Stimulated activated naive B cell treated with anti-CD40 and anti-IgM and Interleukin-4, amounts not matched to agents 10 μg/mL and 1 μg/mL and 100 μg/mL, for 72 hours (primary cell): ENCODE results near the gene GPR42.

Experiments used
- ATAC-seq, 2 donors: fragments of 150-1000 bp; cut with Tn5 transposase; replicated peaks; 2 replicates each; pipeline ENCODE4 v1.10.0; 2021; ENCODE audit warnings: moderate library complexity in 1 of 2
- DNase-seq: peaks from one replicate; pipeline ENCODE4 v3.0.0; 2021
- H3K27ac Mint-ChIP-seq: one replicate; pipeline ENCODE4 v1.8.0; 2022; ENCODE audit warnings: mild to moderate bottlenecking, mixed read lengths
- H3K27me3 Mint-ChIP-seq, 2 donors: one replicate each; pipeline ENCODE4 v1.8.0; 2022; ENCODE audit warnings: mixed read lengths in 2 of 2
- H3K36me3 Mint-ChIP-seq, 2 donors: one replicate each; pipeline ENCODE4 v1.8.0; 2022; ENCODE audit warnings: mixed read lengths in 2 of 2, mild to moderate bottlenecking in 1 of 2
- H3K4me1 Mint-ChIP-seq, 2 donors: one replicate each; pipeline ENCODE4 v1.8.0; 2022; ENCODE audit warnings: mixed read lengths in 2 of 2, mild to moderate bottlenecking in 1 of 2
- H3K4me3 Mint-ChIP-seq, 2 donors: one replicate each; pipeline ENCODE4 v1.8.0; 2022; ENCODE audit warnings: mild to moderate bottlenecking in 2 of 2, mixed read lengths in 2 of 2, moderate library complexity in 1 of 2
- H3K9me3 Mint-ChIP-seq, 2 donors: one replicate each; pipeline ENCODE4 v1.8.0; 2022; ENCODE audit warnings: mixed read lengths in 2 of 2, mild to moderate bottlenecking in 1 of 2

The GPR42 gene

DNA sequence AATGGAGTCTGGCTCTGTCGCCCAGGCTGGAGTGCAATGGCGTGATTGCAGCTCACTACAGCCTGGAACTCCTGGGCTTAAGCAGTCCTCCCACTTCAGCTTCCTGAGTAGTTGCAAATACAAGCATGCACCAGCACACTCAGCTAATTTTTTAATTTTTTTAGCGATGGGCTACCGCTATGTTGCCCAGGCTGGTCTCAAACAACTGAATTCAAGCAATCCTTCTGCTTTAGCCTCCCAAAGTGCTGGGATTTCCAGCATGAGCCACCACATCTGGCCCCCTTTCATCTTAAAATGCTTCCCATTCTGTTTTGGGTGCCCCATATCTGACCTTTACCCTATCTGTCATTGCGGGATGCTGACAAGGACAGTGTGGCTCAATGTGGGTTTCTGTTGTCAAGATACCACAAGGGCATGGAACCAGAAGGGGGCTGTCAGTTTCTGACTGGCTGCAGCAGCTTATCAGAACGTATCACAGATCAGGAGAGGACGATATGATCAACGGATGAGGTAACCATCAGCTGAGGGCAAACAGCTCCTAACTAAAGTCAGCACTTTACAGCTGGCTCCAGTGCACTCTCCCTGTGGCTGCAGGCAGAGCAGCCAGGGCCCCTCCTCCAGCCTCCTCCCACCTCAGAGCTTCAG is 32.4 kb downstream of the GPR42 start:
- Mint-ChIP-seq H3K4me1 (peaks cover 14 to 40% of the 10 kb centered on the region in 2 donors), H3K9me3 (no peaks in the 10 kb centered on the region), H3K27me3 (peaks cover 10 to 21% of the 10 kb centered on the region in 2 donors), H3K4me3 (no peak overlapping the region), H3K27ac (no peak overlapping the region), H3K36me3 (no peaks in the 10 kb centered on the region)
- DNase-seq: no peak
- no peak for ATAC-seq

DNA sequence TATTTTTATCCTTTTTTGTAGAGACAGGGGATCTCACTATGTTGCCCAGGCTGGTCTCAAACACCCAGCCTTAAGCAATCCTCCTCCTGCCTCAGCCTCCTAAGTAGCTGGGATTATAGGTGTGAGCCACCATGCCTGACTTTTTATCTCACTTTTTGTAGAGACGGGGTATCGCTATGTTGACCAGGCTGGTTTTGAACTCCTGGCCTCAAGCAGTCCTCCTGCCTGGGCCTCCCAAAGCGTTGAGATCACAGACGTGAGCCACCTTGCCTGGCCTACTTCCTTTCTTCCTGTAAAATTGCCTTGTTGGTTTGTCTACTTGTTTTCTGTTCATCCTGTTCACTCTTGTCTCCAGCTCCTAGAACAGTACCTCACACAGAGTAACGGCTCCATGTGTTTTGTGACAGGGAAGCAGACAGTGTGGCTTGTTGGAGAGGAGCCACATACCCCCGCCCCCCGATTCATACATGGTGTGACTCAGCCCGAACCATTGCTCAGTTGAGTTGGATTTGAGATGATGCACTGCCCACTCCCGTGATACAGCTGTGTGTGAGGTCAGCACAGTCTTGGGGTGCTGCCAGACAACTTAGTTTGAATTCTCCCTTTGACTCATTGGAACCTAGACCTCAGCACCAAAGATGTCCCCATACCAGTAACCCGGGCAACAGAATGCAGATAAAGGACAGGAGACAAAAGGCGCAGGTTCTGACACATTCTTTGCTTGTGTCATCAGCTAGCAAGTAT is 34.2 kb downstream of the GPR42 start:
- H3K27me3 Mint-ChIP-seq: peaks cover 0 to 11% of the 10 kb centered on the region in 2 donors
- no peaks in the 10 kb centered on the region for H3K9me3 Mint-ChIP-seq
- peaks cover 21 to 48% of the 10 kb centered on the region in 2 donors for H3K4me1 Mint-ChIP-seq
- DNase-seq: peak; percentile 42
- H3K36me3 Mint-ChIP-seq: no peaks in the 10 kb centered on the region
- H3K27ac Mint-ChIP-seq: no peak overlapping the region
- H3K4me3 Mint-ChIP-seq: no peak overlapping the region
- peak; percentile 67 to 80 for ATAC-seq

DNA sequence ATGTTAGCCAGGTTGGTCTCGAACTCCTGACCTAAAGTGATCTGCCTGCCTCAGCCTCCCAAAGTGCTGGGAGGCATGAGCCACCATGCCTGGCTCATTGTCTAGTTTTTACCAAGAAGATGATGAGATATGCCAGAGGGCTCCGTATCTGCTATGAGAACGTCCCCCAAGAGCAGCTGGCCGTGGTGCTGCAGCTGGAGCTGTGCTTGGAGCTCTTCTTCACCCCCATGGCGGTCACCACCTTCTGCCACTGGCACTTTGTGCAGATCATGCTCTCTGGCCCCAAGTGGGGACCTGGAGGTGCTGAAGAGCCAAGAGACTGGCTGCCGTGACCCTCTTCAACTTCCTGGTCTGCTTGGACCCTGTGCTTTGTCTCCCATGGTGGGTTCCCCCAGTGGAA is 36.8 kb downstream of the GPR42 start:
- H3K27ac Mint-ChIP-seq: no peak overlapping the region
- DNase-seq (no peak), ATAC-seq (no peak)
- H3K27me3 Mint-ChIP-seq: peaks cover 0 to 10% of the 10 kb centered on the region in 2 donors
- H3K36me3 Mint-ChIP-seq: no peaks in the 10 kb centered on the region
- H3K4me3 Mint-ChIP-seq: no peak overlapping the region
- peaks cover 19 to 41% of the 10 kb centered on the region in 2 donors for H3K4me1 Mint-ChIP-seq
- H3K9me3 Mint-ChIP-seq: no peaks in the 10 kb centered on the region

DNA sequence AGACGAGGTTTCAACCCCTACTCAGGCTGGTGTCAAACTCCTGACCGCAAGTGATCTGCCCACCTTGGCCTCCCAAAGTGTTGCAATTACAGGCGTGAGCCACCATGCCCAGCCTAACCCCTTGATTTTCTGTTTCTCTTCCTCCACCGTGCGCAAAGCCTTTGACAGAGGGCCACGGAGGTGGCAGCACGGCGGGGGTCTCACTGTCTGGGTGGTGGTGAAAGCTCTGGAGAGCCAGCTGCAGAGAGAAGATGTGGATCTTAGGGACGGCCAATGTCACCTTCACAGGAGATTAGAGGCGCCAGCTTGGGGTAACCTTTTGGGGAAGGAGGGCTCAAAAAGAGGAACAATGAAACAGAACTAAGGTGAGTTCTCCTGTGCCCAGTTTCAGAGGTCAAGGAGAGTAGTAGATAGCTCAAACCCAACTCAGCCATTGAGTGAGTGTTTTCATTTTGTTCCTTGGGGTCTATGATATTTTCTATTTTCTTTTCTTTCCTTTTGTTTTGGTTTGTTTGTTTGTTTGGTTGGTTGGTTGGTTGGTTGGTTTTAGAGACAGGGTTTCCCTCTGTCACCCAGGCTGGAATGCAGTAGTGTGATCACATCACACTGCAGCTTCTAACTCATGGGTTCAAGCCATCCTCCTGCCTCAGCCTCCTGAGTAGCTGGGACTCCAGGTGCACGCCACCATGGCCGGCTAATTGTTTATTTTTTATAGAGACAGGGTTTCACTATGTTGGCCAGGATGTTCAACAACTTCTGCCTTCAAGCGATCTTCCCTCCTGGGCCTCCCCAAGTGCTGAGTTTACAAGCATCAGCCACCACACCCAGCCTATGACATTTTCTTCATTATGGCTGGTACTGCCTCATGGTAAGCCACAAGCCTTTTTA is 37.7 kb downstream of the GPR42 start:
- Mint-ChIP-seq H3K27me3 (peaks cover 0 to 10% of the 10 kb centered on the region in 2 donors), H3K36me3 (no peaks in the 10 kb centered on the region), H3K4me1 (peaks cover 19 to 41% of the 10 kb centered on the region in 2 donors), H3K4me3 (peak overlapping the region in 1 of 2 donors; percentile 44), H3K27ac (peak overlapping the region; percentile 11), H3K9me3 (no peaks in the 10 kb centered on the region)
- ATAC-seq (peak; percentile 92 to 96), DNase-seq (peak; percentile 32)

DNA sequence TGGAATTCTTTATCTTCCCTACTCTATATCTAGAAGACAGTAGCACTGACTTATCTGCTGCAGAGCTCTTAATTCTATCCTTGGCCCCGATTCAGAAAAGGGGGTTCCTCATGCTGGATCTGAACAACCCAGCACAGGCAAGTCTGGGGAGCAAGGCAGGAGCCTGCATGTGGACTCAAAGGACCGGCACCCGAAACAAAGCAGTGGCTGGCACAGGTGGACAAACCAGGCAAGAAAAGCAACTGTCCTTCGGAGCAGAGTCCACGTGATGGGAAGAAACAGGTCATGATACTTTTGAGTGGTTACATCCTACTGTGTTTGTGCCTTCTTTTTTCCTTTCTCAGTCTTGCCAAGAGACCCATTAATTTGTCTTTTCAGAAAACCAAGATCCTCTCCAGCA is 38.3 kb downstream of the GPR42 start:
- Mint-ChIP-seq H3K4me1 (peaks cover 19 to 38% of the 10 kb centered on the region in 2 donors), H3K9me3 (no peaks in the 10 kb centered on the region), H3K36me3 (no peaks in the 10 kb centered on the region), H3K4me3 (no peak overlapping the region), H3K27me3 (peaks cover 0 to 13% of the 10 kb centered on the region in 2 donors), H3K27ac (no peak overlapping the region)
- no peak for DNase-seq
- ATAC-seq: no peak

DNA sequence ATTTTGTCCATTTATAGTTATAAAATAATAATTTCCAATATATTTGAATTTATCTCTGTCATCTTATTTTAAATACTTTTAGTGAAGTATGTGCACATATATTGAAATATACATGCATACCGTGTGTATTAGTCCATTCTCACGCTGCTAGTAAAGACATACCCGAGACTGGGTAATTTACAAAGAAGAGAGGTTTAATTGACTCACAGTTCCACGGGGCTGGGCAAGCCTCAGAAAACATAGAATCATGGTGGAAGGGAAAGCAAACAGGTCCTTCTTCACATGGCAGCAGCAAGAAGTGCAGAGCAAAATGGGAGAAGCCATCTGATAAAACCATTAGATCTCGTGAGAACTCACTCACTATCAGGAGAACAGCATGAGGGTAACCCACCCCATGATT is 39.6 kb downstream of the GPR42 start:
- Mint-ChIP-seq H3K4me3 (no peak overlapping the region), H3K9me3 (no peaks in the 10 kb centered on the region), H3K27me3 (peaks cover 3 to 18% of the 10 kb centered on the region in 2 donors), H3K4me1 (peaks cover 14 to 26% of the 10 kb centered on the region in 2 donors), H3K36me3 (no peaks in the 10 kb centered on the region), H3K27ac (no peak overlapping the region)
- DNase-seq (no peak), ATAC-seq (no peak)

DNA sequence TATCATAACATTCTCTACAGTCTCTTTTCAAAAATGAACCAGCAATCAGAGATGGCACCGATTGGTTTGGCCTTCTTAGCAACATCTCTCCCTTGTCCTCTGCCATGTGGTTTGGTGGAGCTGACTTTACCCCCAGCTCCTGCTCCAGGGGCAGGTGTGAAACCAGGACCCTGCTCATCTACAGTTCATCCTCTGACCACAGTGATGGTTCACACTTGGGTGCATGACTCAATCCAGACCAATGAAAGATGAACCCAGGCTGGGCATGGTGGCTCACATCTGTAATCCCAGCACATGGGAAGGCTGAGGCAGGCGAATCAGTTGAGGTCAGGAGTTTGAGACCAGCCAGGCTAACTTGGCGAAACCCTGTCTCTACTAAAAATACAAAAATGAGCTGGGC is 43.6 kb downstream of the GPR42 start:
- Mint-ChIP-seq H3K9me3 (no peaks in the 10 kb centered on the region), H3K27ac (peak overlapping the region; percentile 54), H3K27me3 (peaks cover 25 to 37% of the 10 kb centered on the region in 2 donors), H3K4me1 (peaks cover 14 to 18% of the 10 kb centered on the region in 2 donors), H3K36me3 (no peaks in the 10 kb centered on the region), H3K4me3 (no peak overlapping the region)
- ATAC-seq (no peak), DNase-seq (no peak)

DNA sequence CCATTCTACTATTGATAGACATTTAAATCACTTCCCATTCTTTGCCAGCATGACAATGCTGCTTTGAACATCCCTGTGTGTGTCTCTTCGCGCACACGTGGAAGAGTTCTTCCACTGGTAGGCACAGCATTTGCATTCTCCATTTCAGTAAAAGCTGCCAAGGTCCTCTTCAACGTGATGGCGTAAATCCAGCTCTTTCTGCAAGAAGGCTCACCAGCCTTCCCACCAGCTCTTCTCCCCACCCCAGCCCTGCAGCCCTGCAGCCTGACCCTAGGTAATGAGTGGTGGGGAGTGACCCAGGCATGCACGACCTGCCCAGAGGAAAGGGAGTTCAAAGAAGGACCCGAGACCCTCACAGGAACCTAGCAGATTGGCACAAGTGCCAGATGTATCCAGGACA is 45.5 kb downstream of the GPR42 start:
- no peak for ATAC-seq
- Mint-ChIP-seq H3K9me3 (no peaks in the 10 kb centered on the region), H3K27me3 (peaks cover 29 to 36% of the 10 kb centered on the region in 2 donors), H3K4me3 (no peak overlapping the region), H3K27ac (no peak overlapping the region), H3K36me3 (no peaks in the 10 kb centered on the region), H3K4me1 (peaks cover 19 to 22% of the 10 kb centered on the region in 2 donors)
- no peak for DNase-seq

DNA sequence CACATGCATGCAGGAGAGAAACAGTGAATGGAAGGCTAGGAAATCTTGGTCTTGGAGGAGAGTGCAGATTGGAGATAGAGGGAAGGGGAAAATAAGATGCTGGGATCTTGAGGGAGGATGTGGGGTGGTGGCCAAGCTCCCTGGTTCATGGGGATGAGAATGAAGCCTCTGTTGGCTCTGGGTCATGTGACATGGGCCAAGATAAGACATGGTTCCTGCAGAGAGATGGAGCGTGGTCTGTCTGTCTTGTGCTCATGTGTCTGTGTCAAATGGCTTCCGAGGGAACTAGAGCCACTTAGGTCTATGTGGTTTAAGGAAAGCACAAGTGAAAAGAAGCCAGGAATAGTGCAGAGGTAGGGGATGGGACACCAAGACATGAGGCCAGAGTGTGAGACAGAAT is 46.4 kb downstream of the GPR42 start:
- Mint-ChIP-seq H3K4me3 (no peak overlapping the region), H3K36me3 (no peaks in the 10 kb centered on the region), H3K27ac (no peak overlapping the region), H3K4me1 (peaks cover 19 to 23% of the 10 kb centered on the region in 2 donors), H3K27me3 (peaks cover 29 to 32% of the 10 kb centered on the region in 2 donors), H3K9me3 (no peaks in the 10 kb centered on the region)
- DNase-seq: no peak
- ATAC-seq: no peak

DNA sequence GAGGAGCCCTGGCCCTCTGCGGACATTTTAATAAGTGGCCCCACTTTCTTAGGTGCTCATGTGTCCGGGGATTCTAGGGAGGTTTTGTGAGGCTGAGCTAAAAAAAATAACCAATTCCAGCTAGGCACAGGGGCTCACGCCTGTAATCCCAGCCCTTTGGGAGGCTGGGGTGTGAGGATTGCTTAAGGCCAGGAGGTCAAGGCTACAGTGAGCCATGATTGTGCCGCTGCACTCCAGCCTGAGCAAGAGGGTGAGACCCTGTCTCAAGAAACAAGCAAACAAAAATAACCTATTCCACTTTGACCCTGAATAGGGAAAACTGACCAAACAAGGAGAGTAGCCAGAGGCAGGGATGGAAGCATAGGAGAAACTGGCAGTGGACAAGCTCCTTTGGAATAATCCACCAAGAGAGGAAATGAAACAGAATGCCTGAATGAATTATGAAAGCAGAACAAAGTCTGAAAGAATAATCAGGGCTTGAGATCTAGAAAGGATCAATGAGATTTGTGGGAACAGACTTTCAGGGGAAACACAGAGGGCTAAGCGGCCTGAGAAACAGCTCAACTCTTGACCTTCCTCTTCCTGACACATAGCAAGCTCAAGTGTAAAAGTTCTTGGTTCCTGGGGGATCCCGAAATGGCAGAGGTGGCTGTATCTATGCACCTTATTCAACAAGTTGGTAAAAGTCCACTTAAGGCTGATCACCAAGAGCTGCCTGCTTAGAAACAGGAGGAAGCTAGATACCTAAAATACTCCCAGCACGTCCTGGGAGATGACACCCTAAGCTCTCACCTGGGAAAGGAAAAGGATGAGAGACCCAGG is 47.1 kb downstream of the GPR42 start:
- Mint-ChIP-seq H3K27ac (no peak overlapping the region), H3K4me3 (no peak overlapping the region), H3K27me3 (peaks cover 29 to 32% of the 10 kb centered on the region in 2 donors)

DNA sequence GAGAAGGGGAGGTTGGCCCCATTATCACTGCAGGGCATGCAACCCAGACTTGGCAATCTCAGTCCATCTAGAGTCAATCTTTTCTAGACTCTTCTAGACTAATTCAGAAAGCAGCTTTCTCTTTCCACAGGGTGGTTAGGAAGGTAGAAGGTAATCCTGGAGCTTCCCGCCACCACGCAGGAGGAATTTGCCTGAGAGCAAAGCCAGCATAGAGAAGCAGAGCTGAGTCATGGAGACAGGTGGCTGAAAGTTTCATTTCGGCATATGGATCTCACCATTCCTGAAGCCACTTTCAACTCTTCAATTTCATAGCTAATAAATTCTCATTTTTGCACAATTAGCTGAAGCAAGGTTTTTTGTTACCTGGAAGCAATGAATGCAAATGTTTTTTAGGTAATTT is 48.2 kb downstream of the GPR42 start:
- H3K36me3 Mint-ChIP-seq: no peaks in the 10 kb centered on the region
- no peak overlapping the region for H3K4me3 Mint-ChIP-seq
- ATAC-seq (no peak), DNase-seq (no peak)
- H3K27me3 Mint-ChIP-seq: peaks cover 31% of the 10 kb centered on the region in 2 donors
- H3K9me3 Mint-ChIP-seq: no peaks in the 10 kb centered on the region
- H3K4me1 Mint-ChIP-seq: peaks cover 19 to 23% of the 10 kb centered on the region in 2 donors
- no peak overlapping the region for H3K27ac Mint-ChIP-seq

More for the DNA sequence above, 47.1 kb downstream of the GPR42 start:
- no peak for DNase-seq
- Mint-ChIP-seq H3K36me3 (no peaks in the 10 kb centered on the region), H3K9me3 (no peaks in the 10 kb centered on the region), H3K4me1 (peaks cover 19 to 23% of the 10 kb centered on the region in 2 donors)
- peak; percentile 34 to 41 for ATAC-seq

DNA sequence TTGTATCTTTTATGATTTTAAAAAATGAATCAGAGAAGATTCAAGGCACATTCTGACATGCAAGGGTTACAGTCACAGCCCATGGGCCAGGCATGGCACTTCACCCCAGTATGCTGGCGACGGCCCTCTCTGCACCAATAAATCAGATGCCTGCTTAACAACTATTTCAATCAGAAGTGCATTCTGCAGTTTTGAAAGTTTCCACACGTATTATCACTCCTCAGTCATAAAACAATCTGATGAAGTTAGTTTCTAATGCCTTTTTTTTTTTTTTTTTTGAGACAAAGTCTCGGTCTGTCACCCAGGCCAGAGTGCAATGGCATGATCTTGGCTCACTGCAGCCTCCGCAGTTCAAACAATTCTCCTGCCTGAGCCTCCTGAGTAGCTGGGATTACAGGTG is 48.9 kb downstream of the GPR42 start:
- ATAC-seq (no peak), DNase-seq (no peak)
- Mint-ChIP-seq H3K4me1 (peaks cover 19 to 23% of the 10 kb centered on the region in 2 donors), H3K27ac (no peak overlapping the region), H3K9me3 (no peaks in the 10 kb centered on the region), H3K36me3 (no peaks in the 10 kb centered on the region), H3K4me3 (no peak overlapping the region), H3K27me3 (peaks cover 29 to 31% of the 10 kb centered on the region in 2 donors)

DNA sequence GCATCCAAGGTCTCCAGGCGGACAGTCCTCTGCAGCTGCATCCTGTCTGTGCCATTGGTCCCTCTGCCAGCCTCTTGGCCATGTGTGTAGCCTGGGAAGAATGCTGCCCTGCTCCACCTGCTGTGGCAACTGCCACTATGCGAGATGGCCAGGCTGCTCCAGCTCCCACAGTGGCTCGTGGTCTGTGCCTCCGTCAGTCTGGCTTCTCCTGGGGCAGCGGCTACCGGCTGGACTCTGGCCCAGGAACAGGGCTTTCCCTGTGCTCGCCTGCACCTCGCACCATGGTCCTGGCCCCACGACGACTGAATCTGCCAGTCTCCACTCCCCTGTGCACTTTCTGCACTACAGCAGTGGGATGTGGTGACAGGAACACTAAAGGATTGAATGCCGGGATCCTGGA is 50.5 kb downstream of the GPR42 start:
- ATAC-seq (no peak), DNase-seq (no peak)
- Mint-ChIP-seq H3K27ac (no peak overlapping the region), H3K4me3 (no peak overlapping the region), H3K27me3 (peaks cover 25 to 27% of the 10 kb centered on the region in 2 donors), H3K9me3 (no peaks in the 10 kb centered on the region), H3K36me3 (no peaks in the 10 kb centered on the region), H3K4me1 (peaks cover 19 to 23% of the 10 kb centered on the region in 2 donors)
